T-cell (primary cell): Measurements from ENCODE around the gene SUN2. TPM values are rescaled to one million over a fixed set of nuclear protein-coding genes. Genes with fewer than 3 reads are reported as not detected.

ENCODE experiments used
- total RNA-seq, 35 experiments: library from RNA in 6 of 35; stranded (reverse) in 6 of 35; fragments of 120-200 nt in 1 of 35; gene quantifications; one replicate each; pipeline versions ENCODE4 v1.2.1 to v1.2.4 and lab custom pipeline; 2013 to 2026

The SUN2 gene
- total RNA-seq, 5 donors from 2014 or later (not counting 1 experiment from before 2014, with no cell fraction given): 526 to 1,075 (median 979) TPM

Other genes starting within 250 kb of the SUN2 start
- gene DDX17, start 249.7 kb downstream of the SUN2 start, total RNA-seq: 100 to 1,000 TPM; 589 to 907 (median 850) TPM
- under 1 TPM in 4 of 5 donors, not detected in 1; 0.55 to 0.78 (median 0.68) TPM for gene DMC1, start 185.8 kb downstream of the SUN2 start, total RNA-seq
- gene FAM227A, start 99.6 kb downstream of the SUN2 start, total RNA-seq: 1 to 10 TPM in 1 of 5 donors, under 1 TPM in 3, not detected in 1; 0.06 to 1.1 (median 0.41) TPM
- 10 to 100 TPM; 10.3 to 32.0 (median 27.8) TPM for gene CBY1, start 99.4 kb downstream of the SUN2 start, total RNA-seq
- 10 to 100 TPM; 52.4 to 58.1 (median 53.3) TPM for gene TOMM22, start 74.0 kb downstream of the SUN2 start, total RNA-seq
- gene JOSD1, start 55.1 kb downstream of the SUN2 start, total RNA-seq: 100 to 1,000 TPM in 2 of 5 donors, 10 to 100 TPM in 3; 78.4 to 164 (median 83.5) TPM
- 100 to 1,000 TPM in 2 of 5 donors, 10 to 100 TPM in 3; 79.1 to 229 (median 83.3) TPM for gene GTPBP1, start 50.1 kb downstream of the SUN2 start, total RNA-seq
- 10 to 100 TPM in 2 of 5 donors, 1 to 10 TPM in 3; 5.4 to 13.0 (median 8.8) TPM for gene DNAL4, start 38.1 kb upstream of the SUN2 start, total RNA-seq
- 10 to 100 TPM in 2 of 5 donors, 1 to 10 TPM in 3; 4.9 to 13.2 (median 9.1) TPM for gene NPTXR, start 88.0 kb upstream of the SUN2 start, total RNA-seq
- gene CBX6, start 116.2 kb upstream of the SUN2 start, total RNA-seq: 10 to 100 TPM; 41.2 to 92.0 (median 87.1) TPM
- gene APOBEC3A, start 201.6 kb upstream of the SUN2 start, total RNA-seq: not detected
- 1 to 10 TPM; 1.4 to 2.4 (median 1.9) TPM for gene APOBEC3B, start 226.3 kb upstream of the SUN2 start, total RNA-seq